Keratinocyte (primary cell): Measurements from ENCODE around the gene TNRC6A. TPM values are rescaled to one million over a fixed set of nuclear protein-coding genes. Genes with fewer than 3 reads are reported as not detected.
"Not testable (repeated sequence)": the region's sequence is repeated elsewhere in the genome, so short reads cannot be mapped to it uniquely, and the experiment has no call there.

ENCODE experiments used
- DNase-seq: peaks from one replicate; pipeline ENCODE4 v3.0.0-alpha.2; 2011; ENCODE audit warnings: low read depth, missing footprints, low spot score
- FAIRE-seq: peaks from 2 replicates; lab custom pipeline; 2011; peaks lifted over from hg19 to GRCh38; lab: Jason Lieb, UNC
- H2AFZ ChIP-seq: 2 replicates; pipeline ENCODE4 v1.6.0; 2012; ENCODE audit warnings: low read length, control low read depth, inconsistent platforms; ENCODE audit not compliant: control insufficient read depth
- H3K27ac ChIP-seq: 2 replicates; pipeline ENCODE4 v1.5.1; 2011; ENCODE audit warnings: low read length; ENCODE audit not compliant: control insufficient read depth, insufficient read depth
- H3K27me3 ChIP-seq: 3 replicates; pipeline ENCODE4 v1.6.0; 2011; ENCODE audit warnings: low read length; ENCODE audit not compliant: control insufficient read depth, insufficient read depth; ENCODE audit errors: extremely low read depth
- H3K36me3 ChIP-seq, 2 experiments: 2 replicates in 1 of 2; 3 replicates in 1 of 2; pipeline ENCODE4 v1.5.1; 2011; ENCODE audit warnings: low read length in 2 of 2, mild to moderate bottlenecking in 1 of 2; ENCODE audit not compliant: control insufficient read depth in 2 of 2, insufficient read depth in 2 of 2; ENCODE audit errors: extremely low read depth in 1 of 2
- H3K4me1 ChIP-seq: 3 replicates; pipeline ENCODE4 v1.5.1; 2011; ENCODE audit warnings: low read length; ENCODE audit not compliant: control insufficient read depth, insufficient read depth; ENCODE audit errors: extremely low read depth
- H3K4me2 ChIP-seq: 3 replicates; pipeline ENCODE4 v1.6.0; 2011; ENCODE audit warnings: low read depth, low read length; ENCODE audit not compliant: control insufficient read depth, insufficient read depth; ENCODE audit errors: extremely low read depth
- H3K4me3 ChIP-seq, 3 experiments: fragments of 200-600 bp in 1 of 3; sonication (generic) in 1 of 3; 2 replicates in 2 of 3; 3 replicates in 1 of 3; pipeline ENCODE4 v1.5.1; 2011 to 2016; ENCODE audit warnings: low read length in 3 of 3, mild to moderate bottlenecking in 3 of 3, control low read depth in 2 of 3, inconsistent platforms in 1 of 3, low read depth in 1 of 3, mixed read lengths in 1 of 3, mixed run types in 1 of 3, moderate library complexity in 1 of 3; ENCODE audit not compliant: control insufficient read depth in 2 of 3, insufficient read depth in 2 of 3; ENCODE audit errors: extremely low read depth in 1 of 3
- H3K79me2 ChIP-seq: 2 replicates; pipeline ENCODE4 v1.6.0; 2012; ENCODE audit warnings: low read length; ENCODE audit not compliant: control insufficient read depth, insufficient read depth
- H3K9ac ChIP-seq: 3 replicates; pipeline ENCODE4 v1.6.0; 2011; ENCODE audit warnings: low read length; ENCODE audit not compliant: control insufficient read depth, insufficient read depth; ENCODE audit errors: extremely low read depth
- H3K9me1 ChIP-seq: 3 replicates; pipeline ENCODE4 v1.6.0; 2011; ENCODE audit warnings: low read length; ENCODE audit not compliant: control insufficient read depth, insufficient read depth; ENCODE audit errors: extremely low read depth
- H3K9me3 ChIP-seq: 2 replicates; pipeline ENCODE4 v1.5.1; 2012; ENCODE audit warnings: low read depth, low read length; ENCODE audit not compliant: control insufficient read depth
- H4K20me1 ChIP-seq: 3 replicates; pipeline ENCODE4 v1.6.0; 2011; ENCODE audit warnings: low read length; ENCODE audit not compliant: control insufficient read depth, insufficient read depth; ENCODE audit errors: extremely low read depth
- CTCF ChIP-seq, 3 experiments: IDR thresholded peaks in 1 of 3; conservative IDR thresholded peaks in 1 of 3; optimal IDR thresholded peaks in 1 of 3; 2 replicates in 2 of 3; 3 replicates in 1 of 3; pipeline versions ENCODE3 to v1.5.1; 2011; ENCODE audit warnings: low read length in 3 of 3, mild to moderate bottlenecking in 3 of 3, moderate library complexity in 2 of 3, control low read depth in 1 of 3, inconsistent platforms in 1 of 3; ENCODE audit not compliant: insufficient read depth in 2 of 3; ENCODE audit errors: extremely low read depth in 1 of 3
- EZH2 ChIP-seq: IDR thresholded peaks from one replicate; pipeline ENCODE4 v1.6.1; 2012; ENCODE audit warnings: inconsistent platforms, mild to moderate bottlenecking, low read length, moderate library complexity
- dilution Hi-C: fragments of 300-500 bp; cut with MboI; formaldehyde crosslinking; loops from one replicate; pipeline ENCODE4 v1.7.0; 2020; ENCODE audit warnings: low sequenced_read_pairs; ENCODE audit not compliant: extremely low pct_ligation_motif_present
- polyA plus RNA-seq, 5 experiments: library from polyadenylated mRNA; depleted of rRNA in 3 of 5; stranded (reverse) in 3 of 5; stranded (forward) in 1 of 5; unstranded in 1 of 5; fragments of >200 nt; gene quantifications; 1 replicate in 1 of 5; 2 replicates in 3 of 5; 3 replicates in 1 of 5; pipeline versions ENCODE4 v1.2.1 to v1.2.3, GENCODE V29; 2011 to 2012; ENCODE audit warnings: missing spikeins in 2 of 5, low read depth in 1 of 5, low replicate concordance in 1 of 5

The TNRC6A gene
- polyA plus RNA-seq, 1 donor (not counting 4 experiments of a cell fraction or from before 2014, with no cell fraction given) = 23.3 TPM

- Histone ChIP-seq H2AFZ (no peak overlapping the region), H3K9me1 (no peaks in the 10 kb centered on the region), H3K79me2 (peaks cover 94% of the 10 kb centered on the region), H3K9me3 (no peaks in the 10 kb centered on the region), H3K4me2 (no peak overlapping the region), H4K20me1 (peaks cover 9% of the 10 kb centered on the region), H3K9ac (no peak overlapping the region), H3K36me3 (peaks cover 2 to 3% of the 10 kb centered on the region in 2 experiments), H3K4me1 (peaks cover 15% of the 10 kb centered on the region), H3K4me3 (no peak overlapping the region), H3K27me3 (no peaks in the 10 kb centered on the region), H3K27ac (no peak overlapping the region)
- no peak for FAIRE-seq
- no peak for TF ChIP-seq CTCF (optimal IDR thresholded peaks at IDR 0.05 in 1 of 3, IDR thresholded peaks at IDR 0.05 in 1 of 3, conservative IDR thresholded peaks at IDR 0.05 in 1 of 3; ENCODE audit: extremely low read depth in 1 of 3, insufficient read depth in 2 of 3, low read length in 3 of 3)
- dilution Hi-C loops = no loop called here
- DNase-seq = no peak
These were observed 12.4 kb downstream of the TNRC6A start for GRCh38 chr16:24741862-24742261.

GRCh38 chr16:24742610-24743009, 13.2 kb downstream of the TNRC6A start:
- dilution Hi-C loops, H2AFZ ChIP-seq, H3K36me3 ChIP-seq, H3K27ac ChIP-seq, H3K9me3 ChIP-seq, H3K4me3 ChIP-seq, H3K27me3 ChIP-seq, DNase-seq, H3K9ac ChIP-seq, FAIRE-seq, H3K9me1 ChIP-seq, H3K4me2 ChIP-seq: not testable (repeated sequence)
- Histone ChIP-seq H3K79me2 (peaks cover 99% of the 10 kb centered on the region), H3K4me1 (peaks cover 16% of the 10 kb centered on the region), H4K20me1 (peaks cover 14% of the 10 kb centered on the region)

GRCh38 chr16:24745391-24745790, 15.9 kb downstream of the TNRC6A start:
- dilution Hi-C loops = no loop called here
- no peak for FAIRE-seq

More at GRCh38 chr16:24745391-24745790, 15.9 kb downstream of the TNRC6A start:
- H3K79me2 ChIP-seq = peaks cover 95% of the 10 kb centered on the region
- no peaks in the 10 kb centered on the region for H3K9me3 ChIP-seq
- no peak overlapping the region for H3K4me2 ChIP-seq
- H3K9ac ChIP-seq = no peak overlapping the region
- H3K4me3 ChIP-seq = no peak overlapping the region
- H2AFZ ChIP-seq = no peak overlapping the region
- no peak overlapping the region for H3K27ac ChIP-seq
- no peaks in the 10 kb centered on the region for H3K27me3 ChIP-seq
- peaks cover 2 to 3% of the 10 kb centered on the region in 2 experiments for H3K36me3 ChIP-seq
- no peaks in the 10 kb centered on the region for H3K9me1 ChIP-seq
- TF ChIP-seq CTCF (optimal IDR thresholded peaks at IDR 0.05 in 1 of 3, IDR thresholded peaks at IDR 0.05 in 1 of 3, conservative IDR thresholded peaks at IDR 0.05 in 1 of 3; ENCODE audit: extremely low read depth in 1 of 3, insufficient read depth in 2 of 3, low read length in 3 of 3) (no peak), EZH2 (no peak)
- H3K4me1 ChIP-seq = peaks cover 23% of the 10 kb centered on the region
- H4K20me1 ChIP-seq = peaks cover 22% of the 10 kb centered on the region
- DNase-seq = no peak
